Skin epidermis (tissue), 12 donors: ENCODE data around the gene PTCHD1.

Experiments
- H3K27ac ChIP-seq, 21 experiments: fragments of 200-600 bp; sonication (generic) in 11 of 21; one replicate each; pipeline ENCODE4 v1.5.0; 2020; ENCODE audit warnings: mild to moderate bottlenecking in 3 of 21, inconsistent platforms in 2 of 21, moderate library complexity in 2 of 21
- H3K4me3 ChIP-seq, 7 experiments: fragments of 200-600 bp; sonication (generic) in 2 of 7; one replicate each; pipeline ENCODE4 v1.5.0; 2020; ENCODE audit warnings: inconsistent platforms in 2 of 7, mild to moderate bottlenecking in 2 of 7, moderate library complexity in 1 of 7

PTCHD1 gene

DNA sequence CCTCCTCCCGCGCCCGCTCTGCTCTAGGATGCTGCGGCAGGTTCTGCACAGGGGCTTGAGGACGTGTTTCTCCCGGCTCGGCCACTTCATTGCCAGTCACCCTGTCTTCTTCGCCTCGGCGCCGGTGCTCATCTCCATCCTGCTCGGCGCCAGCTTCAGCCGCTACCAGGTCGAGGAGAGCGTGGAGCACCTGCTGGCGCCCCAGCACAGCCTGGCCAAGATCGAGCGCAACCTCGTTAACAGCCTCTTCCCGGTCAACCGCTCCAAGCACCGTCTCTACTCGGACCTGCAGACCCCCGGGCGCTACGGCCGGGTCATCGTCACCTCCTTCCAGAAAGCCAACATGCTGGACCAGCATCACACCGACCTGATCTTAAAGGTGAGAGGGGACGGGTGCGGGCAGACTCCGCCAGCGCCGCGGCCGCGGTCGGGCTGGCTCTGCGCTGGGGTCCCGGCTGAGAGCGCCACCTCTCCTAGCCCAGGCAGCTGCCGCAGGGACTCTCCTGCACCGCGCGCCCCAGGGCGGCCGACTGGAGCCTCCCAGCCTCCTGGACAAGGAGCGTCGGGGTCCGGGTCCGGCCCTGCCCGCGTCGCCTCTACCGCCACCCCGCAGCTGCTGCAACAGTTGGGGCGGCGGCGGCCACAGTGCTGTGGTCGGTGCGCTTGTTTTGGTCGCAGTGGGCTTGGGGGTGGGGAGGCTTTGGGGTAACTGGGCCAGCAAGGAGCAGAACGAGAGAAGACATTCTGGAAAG, at the start of gene PTCHD1:
Gene PTCHD1 (plus strand): TSS at position 2 of the 752 bp plus-strand sequence. CDS start 27 bp downstream, at position 29.
- H3K4me3 ChIP-seq, result peak within 1 kb of the TSS in 3 of 7 experiments; percentile 9 to 30 (median 27)
- H3K27ac ChIP-seq, result no peak within 1 kb of the TSS

DNA sequence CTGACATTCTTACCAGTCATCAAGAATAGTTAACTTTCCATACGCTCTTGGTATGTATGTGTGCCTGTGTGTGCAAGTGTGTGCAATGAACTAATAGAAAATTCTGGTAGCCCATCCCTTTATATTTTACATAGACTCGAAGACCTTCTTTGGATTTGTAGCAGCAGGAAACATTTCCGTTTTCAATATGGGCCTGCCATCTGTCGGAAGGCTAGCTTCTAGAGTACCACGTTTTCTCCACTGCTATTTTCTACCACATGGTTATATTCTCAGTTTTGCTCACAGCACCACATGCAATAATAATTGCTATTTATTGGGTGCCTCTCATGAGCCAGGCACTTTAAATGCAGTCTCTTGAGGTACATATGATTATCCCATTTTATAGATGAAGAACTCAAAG, 47.9 kb upstream of the PTCHD1 start:
- Histone ChIP-seq H3K4me3 (no peak overlapping the region), H3K27ac (no peak overlapping the region)

DNA sequence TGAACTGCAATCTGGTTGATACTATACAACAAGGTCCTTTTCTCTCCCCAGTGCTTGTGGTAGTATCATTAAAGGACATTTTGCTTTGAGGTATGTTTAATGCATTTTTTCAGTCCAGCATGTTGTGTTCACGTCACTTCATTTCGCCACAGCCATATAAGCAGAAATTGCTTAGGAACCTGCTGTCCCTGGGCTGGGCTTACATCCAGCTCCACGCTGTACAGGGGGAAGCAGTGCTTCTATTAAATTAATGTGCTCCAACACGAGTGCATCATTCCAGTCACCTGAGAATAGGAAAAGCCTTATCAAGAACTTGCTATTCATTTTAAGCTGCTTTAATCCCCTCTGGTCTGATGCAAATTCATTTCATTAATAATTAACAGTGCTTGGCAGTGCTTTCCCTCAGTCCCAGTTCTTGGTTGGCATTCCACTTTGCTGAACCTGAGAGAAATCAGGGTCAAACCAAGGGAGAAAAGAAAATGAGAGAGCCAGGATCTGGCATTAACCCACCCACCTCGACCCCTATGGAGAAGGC, 47.4 kb upstream of the PTCHD1 start:
- Histone ChIP-seq H3K4me3 (no peak overlapping the region), H3K27ac (no peak overlapping the region)

DNA sequence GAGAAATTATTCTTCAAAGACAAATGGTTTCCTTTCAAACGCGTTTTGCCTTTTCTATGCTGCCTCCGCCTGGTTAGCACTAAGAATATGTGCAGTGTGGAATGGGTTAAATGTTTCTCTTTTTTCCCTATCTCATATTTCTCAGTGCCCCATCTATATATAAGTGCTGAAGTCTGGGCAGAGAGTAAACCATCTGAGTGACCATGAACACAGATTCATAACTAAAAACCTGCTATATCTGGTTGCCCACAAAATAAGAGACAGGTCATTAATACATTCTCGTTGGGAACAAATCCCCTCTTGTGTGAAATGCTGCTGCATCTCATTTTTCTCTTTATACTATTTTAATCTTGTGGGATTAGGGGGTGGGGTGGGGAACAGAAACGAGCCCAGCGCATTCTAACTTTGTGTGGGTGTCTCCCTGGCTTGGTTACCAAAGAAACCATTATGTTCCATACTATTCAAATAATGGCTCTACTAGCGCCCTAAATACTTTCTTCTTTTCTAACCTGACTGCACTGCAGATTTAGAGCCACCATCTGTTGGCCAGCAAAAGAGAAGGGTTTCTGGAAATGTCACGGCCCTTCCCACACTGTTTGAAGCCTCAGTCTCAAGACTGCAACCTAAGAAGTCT, 42.2 kb upstream of the PTCHD1 start:
- no peak overlapping the region for H3K4me3 ChIP-seq
- no peak overlapping the region for H3K27ac ChIP-seq

DNA sequence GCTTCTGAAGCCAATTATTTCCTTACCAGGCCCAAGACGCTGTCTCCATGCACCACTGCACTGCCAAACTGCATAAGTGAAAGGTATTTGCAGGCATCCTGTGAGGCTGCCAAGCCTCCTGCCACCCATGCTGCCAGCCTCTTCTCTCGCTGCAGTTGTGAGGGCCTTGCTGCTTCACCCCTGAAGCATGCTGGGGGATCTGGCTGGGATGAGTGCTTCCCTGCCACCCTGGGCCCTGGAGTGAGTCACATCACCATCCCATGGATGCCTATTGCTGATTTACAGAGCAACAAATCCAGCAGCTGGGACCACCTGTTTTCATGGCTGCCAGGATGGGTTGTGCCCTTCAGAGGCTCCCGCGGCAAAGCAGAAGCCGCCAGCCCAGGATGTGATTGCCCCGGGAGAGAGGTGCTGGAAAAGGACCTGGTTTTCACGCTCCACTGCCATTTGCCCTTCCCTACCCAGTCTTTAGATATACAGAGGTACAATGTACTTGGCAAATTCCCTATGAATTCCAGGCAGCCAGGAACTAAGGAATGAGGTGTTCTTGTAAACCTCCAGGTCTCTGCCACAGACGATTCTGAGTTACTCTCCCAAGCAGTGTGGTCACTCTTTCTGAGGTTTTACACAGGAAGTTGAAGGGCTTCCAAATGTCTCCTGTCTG, 41.5 kb upstream of the PTCHD1 start:
- no peak overlapping the region for H3K4me3 ChIP-seq
- no peak overlapping the region for H3K27ac ChIP-seq

DNA sequence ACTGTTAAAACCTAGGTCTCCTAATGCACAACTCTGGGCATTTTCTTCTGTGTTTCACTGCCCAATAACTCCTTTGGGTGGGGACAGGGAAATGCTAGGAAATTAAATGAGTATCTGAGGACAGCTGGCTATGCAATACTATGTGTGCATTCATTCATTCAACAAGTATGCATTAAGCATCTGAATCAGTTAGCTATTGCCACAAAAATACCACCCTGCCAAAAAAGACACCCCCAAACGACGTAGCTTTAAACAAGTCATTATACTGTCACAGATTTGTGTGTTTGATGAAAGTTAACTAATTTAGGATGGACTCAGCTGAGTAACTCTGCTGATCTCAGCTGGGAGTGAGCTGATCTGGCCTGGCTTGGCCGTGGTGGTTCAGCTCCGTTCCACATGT, 29.8 kb upstream of the PTCHD1 start:
- Histone ChIP-seq H3K4me3 (no peak overlapping the region), H3K27ac (no peak overlapping the region)

DNA sequence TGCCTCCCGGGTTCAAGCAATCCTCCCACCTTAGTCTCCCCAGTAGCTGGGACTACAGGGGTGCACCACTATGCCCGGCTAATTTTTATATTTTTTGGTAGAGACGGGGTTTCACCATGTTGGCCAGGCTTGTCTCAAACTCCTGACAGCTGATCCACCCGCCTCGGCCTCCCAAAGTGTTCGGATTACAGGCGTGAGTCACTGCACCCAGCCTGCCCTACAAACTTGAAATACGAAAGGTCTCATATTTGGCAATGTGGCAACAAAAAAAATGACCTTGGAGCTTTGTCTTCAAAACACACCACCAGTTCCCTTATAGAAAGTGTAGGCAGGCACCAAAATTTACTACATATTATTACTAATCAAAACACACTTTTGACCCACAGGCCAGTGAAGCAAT, 22.9 kb upstream of the PTCHD1 start:
- no peak overlapping the region for H3K27ac ChIP-seq

DNA sequence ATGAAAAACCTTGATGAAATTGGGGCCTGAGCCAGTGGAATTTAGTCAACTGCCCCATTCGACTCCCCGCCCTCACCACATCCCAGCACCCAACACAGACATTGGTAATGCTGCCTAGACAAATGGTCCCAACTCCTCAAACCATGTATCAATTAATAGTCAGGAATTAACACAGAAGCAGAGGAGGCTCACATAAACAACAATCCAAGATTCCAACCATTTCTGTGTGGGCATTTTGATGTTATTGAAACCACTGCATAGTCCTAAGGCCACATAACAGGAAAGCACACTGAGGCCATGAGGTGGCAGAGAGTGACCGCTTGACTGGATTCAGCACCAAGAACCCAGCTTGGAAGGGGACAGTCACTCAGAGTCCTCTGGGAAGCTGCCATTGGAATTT, 22.5 kb upstream of the PTCHD1 start:
- Histone ChIP-seq H3K4me3 (no peak overlapping the region), H3K27ac (no peak overlapping the region)

More for the DNA sequence above, 22.9 kb upstream of the PTCHD1 start:
- H3K4me3 ChIP-seq, result no peak overlapping the region

DNA sequence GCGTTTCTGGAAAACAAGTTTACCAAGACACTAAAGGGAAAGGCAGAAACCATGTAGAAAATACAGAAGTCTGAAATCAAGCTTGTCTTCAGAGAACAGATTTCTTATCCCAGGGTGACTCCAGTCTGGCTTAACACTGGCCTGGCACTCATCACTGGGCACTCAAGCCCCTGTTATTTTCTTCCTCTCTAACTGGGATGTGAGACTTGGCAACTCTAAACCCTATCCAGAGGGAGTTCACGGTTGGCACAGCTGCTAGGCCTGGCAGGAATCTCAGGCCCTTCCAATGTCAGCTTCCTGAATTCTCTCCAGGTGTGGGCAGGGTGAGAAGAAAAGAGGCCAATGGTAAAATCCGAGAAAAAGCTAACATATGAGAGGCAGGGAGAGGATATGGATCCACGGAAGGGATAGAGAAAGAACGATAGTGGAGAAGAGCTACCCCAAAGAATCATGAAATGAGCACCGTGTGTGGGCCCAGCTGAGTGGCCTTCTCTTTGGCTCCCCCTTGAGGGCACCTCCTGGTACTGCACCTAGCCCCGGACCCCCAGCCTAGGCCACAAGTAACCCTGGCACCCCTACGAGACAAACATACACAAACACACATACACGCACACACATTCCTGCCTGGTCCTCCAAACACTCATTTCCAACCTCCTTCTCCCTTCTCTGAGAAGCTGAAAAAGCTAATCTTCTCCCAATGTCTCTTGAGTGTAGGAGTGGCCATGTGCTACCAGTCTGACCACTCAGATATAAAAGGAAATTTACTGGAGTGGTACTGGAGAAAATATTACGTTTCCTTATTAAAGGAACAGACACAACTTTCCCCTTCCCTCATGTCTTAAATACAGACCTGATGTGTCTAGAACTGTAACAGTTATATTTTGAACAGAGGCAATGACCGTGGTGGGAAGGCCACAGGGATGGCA, 16.6 kb upstream of the PTCHD1 start:
- H3K27ac ChIP-seq, result no peak overlapping the region

DNA sequence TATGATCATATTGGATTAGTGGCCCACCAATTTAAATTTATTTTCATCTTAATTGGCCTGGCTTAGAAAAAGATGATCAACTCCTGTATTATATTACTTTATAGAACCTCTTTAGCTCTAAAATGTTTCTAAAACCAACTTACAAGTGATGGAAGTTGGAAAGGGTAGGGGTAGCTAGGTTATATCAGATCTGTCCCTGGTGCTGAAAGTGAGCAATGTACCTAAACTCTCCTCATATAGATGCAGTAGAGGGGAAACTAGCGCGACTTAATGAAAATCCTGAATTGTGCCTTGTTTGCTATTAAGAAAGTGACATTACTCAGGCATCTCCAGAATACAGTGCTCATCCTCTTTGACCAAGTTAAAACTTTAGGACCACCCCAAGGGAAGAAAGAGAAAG, 7.5 kb upstream of the PTCHD1 start:
- Histone ChIP-seq H3K4me3 (no peak overlapping the region), H3K27ac (no peak overlapping the region)

More for the DNA sequence above, 16.6 kb upstream of the PTCHD1 start:
- H3K4me3 ChIP-seq, result no peak overlapping the region

DNA sequence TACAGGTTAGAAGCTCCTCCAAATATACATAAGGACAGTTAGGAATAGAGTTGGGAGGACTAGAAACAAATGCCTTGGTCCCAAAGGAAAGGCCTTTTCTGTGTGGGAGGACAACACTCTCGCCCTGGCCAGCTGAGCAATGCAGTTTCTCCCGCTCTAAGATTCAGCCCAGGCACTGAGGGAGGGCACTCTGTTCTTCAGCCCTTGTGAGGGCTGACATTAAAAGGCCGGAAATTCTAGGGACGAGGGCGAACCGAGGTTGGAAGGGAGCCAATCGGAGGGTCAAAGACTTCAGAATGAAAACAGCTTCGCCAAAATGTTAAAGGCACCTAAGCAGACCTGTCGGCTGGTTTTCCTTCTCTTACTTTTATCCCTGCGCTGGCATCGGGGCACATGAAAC, 2.9 kb upstream of the PTCHD1 start:
- H3K4me3 ChIP-seq, result no peak overlapping the region
- no peak overlapping the region for H3K27ac ChIP-seq

DNA sequence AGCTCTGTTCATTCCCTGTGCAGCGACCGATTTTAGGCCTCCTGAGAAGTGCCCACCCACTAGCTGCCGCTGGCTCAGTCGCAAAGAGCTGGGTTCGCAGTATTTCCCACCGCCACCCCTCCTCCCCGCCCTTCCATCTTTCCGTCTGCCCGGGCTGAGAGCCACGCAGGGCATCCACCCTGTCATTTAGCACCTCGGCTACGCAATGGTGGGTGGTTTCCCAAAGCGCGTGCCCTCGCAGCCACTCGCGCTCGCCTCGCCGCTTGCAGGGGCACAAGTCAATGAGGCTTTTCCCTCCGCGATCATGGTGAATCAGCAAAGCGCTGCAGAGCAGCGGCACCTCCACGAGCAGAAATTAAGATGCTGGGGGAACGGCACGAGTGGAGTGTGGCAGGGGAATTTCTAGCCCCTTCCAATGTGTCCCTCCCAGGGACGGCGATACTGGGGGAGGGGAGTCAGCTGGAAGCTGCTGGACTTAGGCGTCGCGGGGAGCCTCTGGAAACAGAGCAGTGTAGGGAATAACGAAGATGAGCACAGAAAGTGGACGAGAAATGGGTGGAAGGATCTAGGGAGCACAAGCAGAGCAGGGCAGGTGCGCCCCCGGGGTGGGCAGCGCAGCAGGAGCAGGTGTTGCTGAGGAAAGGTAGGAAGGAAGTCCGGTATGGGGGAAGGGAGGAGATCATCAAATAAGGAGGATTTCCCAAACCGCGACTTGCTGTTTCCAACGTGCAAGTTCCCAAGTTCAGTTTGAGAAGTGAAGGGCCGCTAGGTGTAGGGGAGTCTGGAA, 2.4 kb upstream of the PTCHD1 start:
- Histone ChIP-seq H3K4me3 (no peak overlapping the region), H3K27ac (no peak overlapping the region)

DNA sequence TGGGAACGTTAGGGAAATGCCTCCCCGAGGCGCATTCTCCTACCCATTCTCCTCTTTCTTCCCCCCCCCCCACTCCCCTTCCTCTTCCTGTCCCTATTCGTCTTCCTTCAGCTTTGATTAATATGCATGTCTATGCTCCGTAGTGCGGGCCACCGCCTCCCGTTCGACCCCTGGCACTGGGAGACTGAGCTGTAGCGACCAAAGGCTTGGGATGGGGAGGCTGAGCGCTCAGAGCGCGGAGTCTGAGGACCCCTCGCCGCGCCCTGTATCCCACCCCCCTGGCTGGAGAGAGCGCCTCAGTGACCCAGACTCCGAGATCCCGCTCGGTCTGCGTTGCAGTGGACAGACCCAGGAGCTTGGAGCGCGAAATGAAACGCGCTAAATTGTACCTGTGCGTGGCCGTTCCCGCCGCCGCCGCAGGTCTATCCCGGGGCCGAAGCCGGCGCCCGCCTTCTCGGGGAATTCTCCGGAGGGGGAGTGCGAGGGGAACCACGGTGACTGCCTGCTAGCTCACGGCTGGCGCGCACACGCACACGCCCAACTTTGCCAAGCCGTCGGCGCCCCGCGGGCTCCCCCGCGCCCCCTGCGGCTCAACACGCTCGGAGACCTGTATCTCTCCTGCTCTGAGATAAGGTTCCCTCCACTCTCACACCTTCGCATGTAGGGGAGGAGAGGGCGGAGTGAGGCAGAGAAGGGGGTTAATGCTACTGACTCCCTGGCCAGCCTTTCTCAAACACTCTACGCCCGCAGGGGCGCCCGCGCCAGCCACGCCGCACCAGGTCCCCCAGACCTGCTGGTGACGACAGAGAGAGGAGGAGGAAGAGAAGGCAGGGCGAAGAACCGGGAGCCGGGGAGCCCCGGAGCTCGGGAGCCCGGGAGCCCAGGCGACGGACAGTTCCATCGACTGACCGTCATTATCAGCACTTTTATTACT, 1.5 kb upstream of the PTCHD1 start:
- Histone ChIP-seq H3K27ac (no peak overlapping the region), H3K4me3 (peak overlapping the region in 2 of 7 experiments; percentile 27 to 30)

DNA sequence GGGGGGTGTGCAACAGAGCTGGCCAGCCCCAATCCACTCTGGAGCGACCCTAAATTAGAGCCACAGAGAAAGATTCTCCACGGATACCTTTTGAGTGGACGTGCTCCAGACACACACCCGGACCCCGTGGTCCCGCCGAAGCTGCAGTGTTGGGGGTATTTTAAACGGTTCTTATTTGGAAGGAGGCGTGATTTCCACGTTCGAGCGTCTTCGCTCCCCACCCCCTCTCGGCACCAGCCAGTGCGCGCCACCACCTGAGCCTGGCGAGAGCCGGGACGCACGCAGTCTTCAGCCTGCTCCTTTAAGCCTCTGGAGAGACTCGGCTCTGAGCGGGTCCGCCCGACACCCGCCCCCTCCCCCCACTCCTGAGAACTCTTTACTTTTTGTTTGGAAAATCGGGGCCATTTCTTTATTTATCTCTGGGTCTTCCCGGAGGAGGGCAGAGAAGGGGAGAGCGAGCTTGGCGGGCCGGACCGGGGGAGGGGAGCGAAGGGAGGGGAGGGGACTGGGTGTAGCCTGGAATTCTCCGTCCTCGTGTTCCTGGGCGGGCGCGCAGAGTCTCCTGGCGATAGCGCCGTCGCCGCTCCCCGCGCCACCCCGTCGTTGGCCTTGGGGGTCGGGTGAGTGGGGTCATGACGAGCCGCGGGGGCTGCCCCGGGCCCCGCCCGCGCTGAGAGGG, 668 bp upstream of the PTCHD1 start:
- H3K27ac ChIP-seq, result no peak overlapping the region
- H3K4me3 ChIP-seq, result peak overlapping the region in 3 of 7 experiments; percentile 9 to 30 (median 27)

DNA sequence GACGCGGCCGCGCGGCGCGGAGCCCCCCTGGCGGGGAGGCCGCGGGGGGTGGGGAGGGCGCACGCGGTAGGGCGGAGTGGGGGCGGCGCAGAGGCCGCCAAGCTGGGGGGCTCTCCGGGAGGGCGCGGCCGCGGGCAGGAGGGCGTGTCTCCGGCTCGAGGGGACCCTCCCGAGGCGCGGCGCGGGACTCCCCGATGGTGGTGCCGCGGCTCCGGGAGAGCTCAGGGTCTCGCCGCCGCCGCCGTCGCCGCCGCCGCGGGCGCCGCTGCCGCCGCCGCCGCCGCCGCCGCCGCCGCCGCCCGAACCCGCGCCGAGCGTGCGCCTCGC, 165 bp upstream of the PTCHD1 start:
- Histone ChIP-seq H3K4me3 (peak overlapping the region in 3 of 7 experiments; percentile 9 to 30 (median 27)), H3K27ac (no peak overlapping the region)

DNA sequence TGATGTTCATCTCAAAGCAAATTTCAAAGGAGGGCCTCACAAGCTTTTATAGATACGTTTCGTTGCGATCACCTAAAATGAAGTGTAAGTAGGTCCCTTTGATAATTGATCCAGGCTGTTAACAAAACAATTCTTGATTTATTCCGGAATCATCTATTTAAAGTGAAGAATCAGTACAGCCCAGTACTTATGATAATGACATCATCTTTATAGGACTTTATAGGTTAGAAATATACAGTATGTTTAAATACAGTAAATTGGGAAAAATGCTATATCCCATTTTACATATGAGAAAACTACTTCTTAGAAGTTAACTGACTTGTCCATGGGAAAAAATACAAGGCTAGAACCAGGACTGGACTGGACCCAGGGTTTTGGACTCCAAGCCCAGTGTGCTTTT, 3.7 kb downstream of the PTCHD1 start:
- no peak overlapping the region for H3K4me3 ChIP-seq

DNA sequence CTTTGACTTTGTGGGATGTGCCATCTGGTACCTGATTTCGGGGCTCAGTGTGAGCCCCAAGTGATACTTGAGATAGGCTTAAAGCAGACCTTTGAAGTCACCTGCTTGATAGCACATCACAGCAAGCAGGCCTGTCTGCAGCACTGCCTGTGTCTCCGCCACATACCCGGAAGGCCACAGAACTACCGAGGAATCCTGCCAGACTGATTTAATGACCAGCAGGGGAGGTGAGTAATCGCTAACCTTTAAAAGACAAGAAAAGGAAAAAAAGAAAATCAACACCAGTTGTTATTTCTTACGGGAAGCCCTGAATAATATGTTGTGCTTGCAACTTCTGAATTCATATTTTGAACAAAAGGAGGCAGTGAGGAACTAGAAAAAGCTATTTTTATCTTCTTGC, 6.8 kb downstream of the PTCHD1 start:
- no peak overlapping the region for H3K4me3 ChIP-seq
- H3K27ac ChIP-seq, result no peak overlapping the region

More for the DNA sequence above, 3.7 kb downstream of the PTCHD1 start:
- H3K27ac ChIP-seq, result no peak overlapping the region
